IPS-15b (cell line): Measurements from ENCODE around the gene PAK6.
A peak's percentile ranks its signal among the peaks of the same experiment; 100 is the strongest.

Source experiments
- H3K27me3 ChIP-seq: one replicate; pipeline ENCODE4 v1.6.1; 2013; ENCODE audit warnings: low read length; ENCODE audit not compliant: control insufficient read depth, insufficient read depth
- H3K36me3 ChIP-seq: one replicate; pipeline ENCODE4 v1.6.1; 2013; ENCODE audit warnings: low read length; ENCODE audit not compliant: control insufficient read depth, insufficient read depth
- H3K4me1 ChIP-seq: one replicate; pipeline ENCODE4 v1.6.1; 2013; ENCODE audit warnings: mild to moderate bottlenecking, low read length; ENCODE audit not compliant: control insufficient read depth, insufficient read depth
- H3K4me3 ChIP-seq: one replicate; pipeline ENCODE4 v1.5.1; 2013; ENCODE audit warnings: low read depth, low read length
- H3K9ac ChIP-seq: one replicate; pipeline ENCODE4 v1.6.1; 2013; ENCODE audit warnings: low read depth, mild to moderate bottlenecking, low read length
- H3K9me3 ChIP-seq: one replicate; pipeline ENCODE4 v1.6.1; 2013; ENCODE audit warnings: mild to moderate bottlenecking, low read length; ENCODE audit not compliant: control insufficient read depth, insufficient read depth

Gene PAK6

DNA sequence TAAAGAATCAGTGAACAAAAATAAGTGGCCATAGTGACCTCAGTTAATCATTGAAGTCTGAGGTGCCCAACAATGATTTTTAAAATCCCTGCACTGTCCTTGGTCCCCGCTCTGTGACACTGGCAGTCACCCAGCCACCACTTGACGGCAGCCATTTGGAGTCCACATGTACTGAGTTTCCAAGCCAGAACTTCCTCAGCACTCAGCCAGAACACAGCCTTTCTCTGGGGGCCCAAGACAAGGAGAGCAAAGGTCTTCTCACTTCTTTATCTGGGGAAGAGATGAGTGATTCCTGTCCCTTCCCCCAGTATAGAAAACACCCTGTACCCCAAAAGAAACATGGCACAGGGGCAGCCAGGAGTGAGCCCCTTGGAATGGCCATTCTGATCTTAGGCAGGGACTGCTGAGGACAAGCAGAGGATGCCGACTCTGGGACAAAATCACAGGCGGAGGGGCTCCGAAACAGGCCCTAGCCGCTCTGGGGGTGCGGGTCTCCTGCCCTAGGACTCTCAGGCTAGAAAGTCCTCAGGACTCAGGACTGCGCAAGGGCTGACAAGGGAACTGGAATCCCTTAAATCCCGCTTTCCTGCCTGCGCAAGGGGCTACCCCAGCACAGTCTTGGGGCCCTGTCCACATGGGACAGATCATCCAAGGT is 12.8 kb downstream of the PAK6 start:
- H3K4me1 ChIP-seq = no peaks in the 10 kb centered on the region
- no peaks in the 10 kb centered on the region for H3K36me3 ChIP-seq
- peaks cover 32% of the 10 kb centered on the region for H3K27me3 ChIP-seq
- H3K9me3 ChIP-seq = no peaks in the 10 kb centered on the region
- H3K4me3 ChIP-seq = peak overlapping the region; percentile 62
- H3K9ac ChIP-seq = no peak overlapping the region

DNA sequence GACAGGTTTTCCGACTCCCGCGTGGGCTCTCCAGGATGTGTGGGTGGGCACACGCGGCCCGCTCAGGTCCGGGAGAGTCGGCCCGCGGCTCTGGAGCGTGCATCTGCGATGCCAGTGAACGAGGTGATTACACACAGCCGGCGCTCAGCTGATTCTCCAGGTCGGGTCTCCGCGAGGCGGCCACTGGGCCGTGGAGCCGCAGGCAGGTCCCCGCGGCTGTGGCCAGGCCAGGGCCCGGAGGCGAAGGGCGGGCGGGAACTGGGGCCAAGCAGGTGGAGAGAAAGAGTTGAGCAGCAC is 13.2 kb downstream of the PAK6 start:
- no peaks in the 10 kb centered on the region for H3K36me3 ChIP-seq
- peak overlapping the region; percentile 62 for H3K4me3 ChIP-seq
- H3K9ac ChIP-seq = no peak overlapping the region
- no peaks in the 10 kb centered on the region for H3K4me1 ChIP-seq
- H3K27me3 ChIP-seq = peaks cover 32% of the 10 kb centered on the region
- H3K9me3 ChIP-seq = no peaks in the 10 kb centered on the region

DNA sequence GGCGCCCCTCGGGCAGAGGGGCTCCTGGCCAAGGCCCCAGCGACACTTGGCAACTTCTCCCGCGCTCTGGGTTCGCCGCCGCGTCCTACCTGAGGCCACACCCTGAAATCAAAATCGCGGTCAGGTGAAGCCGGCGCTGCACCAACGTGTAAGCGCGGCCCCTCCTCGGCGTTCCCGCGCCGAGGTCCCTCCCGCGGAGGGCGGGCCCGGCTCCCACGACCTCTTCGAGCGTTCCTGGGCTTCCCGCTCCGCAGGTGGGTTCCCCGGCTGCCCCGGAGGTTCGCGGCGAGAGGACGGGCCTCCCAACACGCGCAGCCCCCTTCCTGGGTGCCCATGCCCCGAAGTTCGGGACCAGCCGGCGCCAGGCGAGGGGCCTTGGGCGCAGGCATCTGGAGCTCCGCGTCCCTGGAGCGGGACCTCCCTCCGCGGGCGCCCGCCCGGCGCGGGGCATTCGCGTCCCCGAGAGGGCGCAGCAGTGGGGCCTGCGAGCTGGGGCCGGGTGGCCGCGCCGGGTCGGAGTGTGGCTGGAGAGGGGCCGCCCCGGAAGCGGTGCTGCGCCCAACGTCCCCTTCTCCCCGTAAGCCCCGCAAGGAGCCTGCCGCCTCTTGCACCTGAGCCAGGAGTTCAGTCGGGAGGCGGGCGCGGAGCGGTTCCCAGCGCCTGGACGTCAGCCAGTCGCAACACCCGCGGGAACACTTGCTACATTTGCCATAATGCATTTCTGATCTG is 13.7 kb downstream of the PAK6 start:
- Histone ChIP-seq H3K36me3 (no peaks in the 10 kb centered on the region), H3K27me3 (peaks cover 32% of the 10 kb centered on the region), H3K9me3 (no peaks in the 10 kb centered on the region), H3K4me1 (no peaks in the 10 kb centered on the region), H3K4me3 (peak overlapping the region; percentile 62), H3K9ac (peak overlapping the region; percentile 47)

DNA sequence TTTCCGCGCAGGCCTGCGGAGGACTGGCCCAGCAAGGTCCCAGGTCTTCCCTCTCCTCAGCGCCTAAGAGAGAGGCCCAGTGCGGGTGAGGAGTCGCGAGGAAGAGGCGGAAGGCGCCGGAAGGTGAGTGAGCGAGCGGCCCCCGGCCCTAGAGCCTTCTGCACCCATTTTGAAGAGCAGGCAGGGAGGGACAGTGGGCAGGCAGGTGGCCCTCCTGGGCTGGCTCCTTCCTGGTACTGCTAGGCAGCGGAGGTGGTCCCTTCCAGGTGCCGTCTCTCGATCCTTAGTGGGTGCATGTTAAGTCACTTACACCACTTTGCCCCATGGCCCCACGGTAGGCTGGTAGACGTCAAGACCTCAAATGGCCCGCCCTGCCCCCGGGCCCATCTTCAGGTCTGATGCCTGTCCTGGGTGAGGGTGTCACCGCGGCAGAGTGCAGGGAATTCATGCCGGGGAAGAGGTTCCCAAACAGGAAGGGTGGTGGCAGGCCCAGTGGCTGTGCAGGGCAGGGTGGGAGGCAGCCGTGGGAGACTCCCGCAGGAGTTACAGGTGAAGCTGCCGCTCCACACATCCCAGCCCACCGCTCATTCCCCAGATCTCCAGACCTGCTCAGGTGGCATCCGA is 14.4 kb downstream of the PAK6 start:
- H3K27me3 ChIP-seq = peaks cover 32% of the 10 kb centered on the region
- peak overlapping the region; percentile 47 for H3K9ac ChIP-seq
- peaks cover 1% of the 10 kb centered on the region for H3K4me1 ChIP-seq
- H3K4me3 ChIP-seq = peak overlapping the region; percentile 62
- no peaks in the 10 kb centered on the region for H3K9me3 ChIP-seq
- no peaks in the 10 kb centered on the region for H3K36me3 ChIP-seq

DNA sequence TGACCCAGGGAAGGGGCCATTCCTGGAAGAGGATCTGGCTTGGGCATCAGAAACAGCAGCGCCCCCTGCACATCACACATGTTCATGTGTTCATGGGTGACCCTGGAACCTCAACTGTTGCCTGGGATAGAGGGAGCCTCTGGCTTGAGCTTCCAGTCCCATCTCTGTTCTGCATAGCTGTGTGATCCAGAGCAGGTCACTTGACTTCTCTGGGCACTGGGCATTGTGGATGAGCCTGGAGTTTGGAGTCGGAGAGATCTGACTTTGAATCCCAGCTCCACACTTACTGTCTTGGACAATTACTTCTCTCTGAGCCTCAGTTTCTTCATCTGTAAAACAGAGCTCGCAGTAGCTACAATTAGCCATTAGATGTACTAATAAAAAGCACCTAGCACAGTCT is 15.6 kb downstream of the PAK6 start:
- H3K9ac ChIP-seq = no peak overlapping the region
- no peak overlapping the region for H3K4me3 ChIP-seq
- H3K27me3 ChIP-seq = peaks cover 32% of the 10 kb centered on the region
- peaks cover 6% of the 10 kb centered on the region for H3K4me1 ChIP-seq
- no peaks in the 10 kb centered on the region for H3K9me3 ChIP-seq
- no peaks in the 10 kb centered on the region for H3K36me3 ChIP-seq

DNA sequence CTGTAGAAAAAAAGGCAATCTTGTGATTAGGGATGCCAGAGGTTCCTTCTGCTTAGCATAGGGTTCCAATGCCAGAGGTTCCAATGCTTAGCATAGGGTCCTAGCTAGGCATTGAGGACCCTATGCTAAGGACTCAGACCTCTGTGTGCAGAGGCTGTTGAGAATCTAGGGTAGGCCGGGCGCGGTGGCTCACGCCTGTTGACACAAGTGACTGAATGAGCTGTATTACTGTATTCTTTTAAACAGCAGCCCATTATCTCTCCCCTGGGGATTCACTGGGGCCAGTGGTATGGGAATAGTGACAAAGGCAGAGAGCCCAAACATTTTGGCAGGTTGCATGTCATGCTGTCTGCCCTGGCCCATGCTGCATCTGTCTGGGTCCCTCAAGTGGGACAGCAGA is 16.2 kb downstream of the PAK6 start:
- H3K4me3 ChIP-seq = no peak overlapping the region
- H3K27me3 ChIP-seq = peaks cover 32% of the 10 kb centered on the region
- H3K36me3 ChIP-seq = no peaks in the 10 kb centered on the region
- H3K9ac ChIP-seq = no peak overlapping the region
- no peaks in the 10 kb centered on the region for H3K9me3 ChIP-seq
- peaks cover 6% of the 10 kb centered on the region for H3K4me1 ChIP-seq

DNA sequence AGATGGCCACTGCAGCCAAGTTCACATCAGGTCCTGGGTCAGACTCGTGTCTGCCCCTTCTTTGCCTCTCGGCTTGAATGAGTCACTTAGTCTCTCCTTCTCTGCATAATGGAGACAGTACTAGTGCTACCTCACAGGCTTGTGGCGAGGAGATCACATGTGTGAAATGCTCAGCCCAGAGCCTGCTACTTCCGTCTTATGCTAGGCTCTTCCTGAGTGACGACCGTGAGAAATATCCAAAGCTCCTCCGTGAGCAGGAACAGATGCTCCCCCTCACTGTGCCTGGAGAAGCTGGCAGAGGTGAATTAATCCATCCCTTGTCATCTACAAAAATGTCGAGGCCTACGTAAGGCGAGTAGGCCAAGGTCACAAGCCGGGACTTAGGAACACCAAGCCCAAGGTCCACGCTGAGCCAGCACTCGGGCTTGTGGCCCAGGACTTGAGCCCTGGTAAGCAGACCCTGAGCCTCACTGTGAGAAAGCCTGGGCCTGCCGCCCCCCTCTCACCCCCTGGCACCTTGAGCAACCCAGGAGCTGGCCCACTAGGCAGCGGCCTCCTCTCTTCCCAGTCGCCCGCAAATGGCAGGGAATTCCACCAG is 17.9 kb downstream of the PAK6 start:
- Histone ChIP-seq H3K4me1 (peaks cover 6% of the 10 kb centered on the region), H3K27me3 (peaks cover 24% of the 10 kb centered on the region), H3K9ac (no peak overlapping the region), H3K36me3 (no peaks in the 10 kb centered on the region), H3K9me3 (no peaks in the 10 kb centered on the region), H3K4me3 (no peak overlapping the region)

DNA sequence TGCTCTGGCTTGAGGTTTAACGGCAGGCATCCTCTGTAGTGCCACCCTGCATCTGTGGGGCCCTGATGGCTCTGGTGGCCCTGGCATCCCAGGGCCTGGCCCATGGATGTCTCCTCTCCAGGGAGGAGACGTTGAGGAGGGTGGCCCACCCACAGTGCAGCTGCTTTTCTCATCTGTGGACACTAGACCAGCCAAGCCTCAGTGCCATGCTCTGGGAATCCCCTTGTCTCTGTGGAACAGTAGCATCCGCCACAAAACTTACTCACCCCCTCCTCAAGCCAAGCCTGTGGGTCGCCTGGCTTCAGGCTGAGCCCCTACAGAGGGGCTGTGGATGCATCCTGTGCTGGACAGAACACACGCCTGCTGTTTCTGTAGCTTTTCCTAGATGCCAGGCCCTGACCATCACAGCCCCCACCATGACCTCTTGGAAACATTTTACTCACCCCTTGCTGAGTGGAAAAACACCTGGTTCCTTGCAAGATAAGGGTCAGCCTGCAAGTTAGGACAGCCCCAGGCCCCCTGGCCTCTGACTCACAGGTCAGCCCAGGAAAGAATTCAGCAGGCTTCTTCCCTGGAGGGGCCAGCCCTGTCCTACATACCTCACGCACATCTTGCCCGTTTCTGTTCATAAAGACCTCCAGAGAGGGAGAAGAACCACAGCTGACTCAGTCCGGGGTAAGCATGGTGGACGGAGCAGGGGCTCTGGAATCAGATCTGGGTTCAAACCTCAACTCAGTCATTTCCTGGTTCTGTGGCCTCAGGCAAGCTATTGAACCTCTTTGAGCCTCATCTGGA is 19.0 kb downstream of the PAK6 start:
- Histone ChIP-seq H3K4me1 (peaks cover 6% of the 10 kb centered on the region), H3K36me3 (no peaks in the 10 kb centered on the region), H3K27me3 (peaks cover 20% of the 10 kb centered on the region), H3K9ac (no peak overlapping the region), H3K4me3 (no peak overlapping the region), H3K9me3 (no peaks in the 10 kb centered on the region)

DNA sequence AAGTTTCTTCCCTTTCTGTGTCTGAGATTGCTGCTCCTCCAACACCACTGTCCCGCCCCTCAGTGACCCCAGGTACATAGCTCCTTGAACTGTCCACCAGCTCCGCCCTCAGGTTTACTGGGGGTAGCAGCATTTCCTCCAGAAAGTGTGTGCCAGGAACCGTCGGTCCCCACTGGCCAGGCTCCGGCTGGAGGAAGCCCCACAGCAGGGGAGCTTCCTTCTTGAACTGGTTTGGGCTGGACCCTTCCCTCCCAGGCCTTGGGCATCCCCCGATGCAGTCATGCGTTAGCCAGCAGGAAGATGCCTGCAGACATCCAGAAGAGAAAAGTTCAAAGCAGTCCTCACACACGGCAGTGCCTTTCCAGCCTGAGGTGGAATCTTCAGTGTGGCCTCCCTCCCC is 19.7 kb downstream of the PAK6 start:
- Histone ChIP-seq H3K9ac (peak overlapping the region; percentile 8), H3K4me1 (peaks cover 6% of the 10 kb centered on the region), H3K36me3 (no peaks in the 10 kb centered on the region), H3K9me3 (no peaks in the 10 kb centered on the region), H3K27me3 (peaks cover 14% of the 10 kb centered on the region), H3K4me3 (no peak overlapping the region)

DNA sequence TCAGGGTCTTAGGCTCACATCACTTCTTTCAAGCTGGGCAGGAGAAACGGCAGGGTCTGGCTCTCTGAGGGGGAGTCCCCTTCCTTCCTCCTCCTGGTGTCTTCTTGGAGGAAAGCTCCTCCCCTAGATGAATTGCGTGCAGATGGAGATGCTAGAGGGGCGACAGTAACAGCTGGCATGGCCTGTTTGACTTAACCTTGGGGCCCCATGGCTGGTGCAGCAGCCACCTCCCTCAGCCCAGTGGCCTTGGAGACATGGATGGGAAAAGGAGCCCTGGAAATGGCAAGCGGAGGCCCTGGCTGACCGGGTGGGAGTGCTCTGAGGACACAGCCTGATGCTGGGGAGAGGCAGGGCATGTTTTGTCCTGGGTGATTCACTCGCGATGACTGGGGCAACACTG is 20.2 kb downstream of the PAK6 start:
- Histone ChIP-seq H3K9me3 (no peaks in the 10 kb centered on the region), H3K4me1 (peaks cover 6% of the 10 kb centered on the region), H3K4me3 (no peak overlapping the region), H3K36me3 (no peaks in the 10 kb centered on the region), H3K9ac (no peak overlapping the region), H3K27me3 (peaks cover 9% of the 10 kb centered on the region)

DNA sequence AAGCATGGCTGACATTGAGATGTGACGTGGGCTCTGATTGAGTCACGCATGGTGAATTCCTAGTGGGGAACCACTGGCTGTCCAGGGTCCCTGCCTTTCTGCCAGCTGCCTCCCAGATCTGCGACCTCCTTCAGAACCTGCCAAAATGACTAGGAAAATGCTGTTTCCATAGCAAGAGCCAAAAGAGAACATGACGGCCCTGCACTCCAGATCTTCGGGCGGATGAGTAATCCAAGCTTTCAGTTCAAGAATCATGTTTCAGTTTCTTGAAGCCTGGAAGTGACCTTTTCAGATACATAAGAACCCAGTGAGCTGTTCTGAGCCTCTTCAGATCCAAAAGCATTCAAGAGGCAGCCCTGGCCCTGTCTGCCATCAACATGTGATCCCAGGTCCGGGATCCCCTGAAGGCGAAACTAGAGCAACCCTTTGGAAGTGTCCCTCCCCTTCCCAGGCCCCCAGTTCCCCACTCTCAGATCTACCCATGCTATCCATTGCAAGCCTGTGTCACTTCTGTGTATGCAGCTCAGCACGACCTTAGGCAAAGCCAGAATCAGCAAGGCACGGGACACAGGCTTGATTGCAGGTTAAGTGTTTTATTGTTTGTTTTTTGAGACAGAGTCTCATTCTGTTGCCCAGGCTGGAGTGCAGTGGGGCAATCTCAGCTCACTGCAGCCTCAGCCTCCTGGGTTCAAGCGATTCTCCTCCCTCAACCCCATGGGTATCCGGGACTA is 24.3 kb downstream of the PAK6 start:
- Histone ChIP-seq H3K9ac (no peak overlapping the region), H3K9me3 (no peaks in the 10 kb centered on the region), H3K36me3 (peaks cover 4% of the 10 kb centered on the region), H3K27me3 (no peaks in the 10 kb centered on the region), H3K4me3 (no peak overlapping the region), H3K4me1 (peaks cover 6% of the 10 kb centered on the region)
